ENCODE data around the gene GPR132. TPM values are rescaled to one million over a fixed set of nuclear protein-coding genes. Genes with fewer than 3 reads are reported as not detected.

The GPR132 gene
- total RNA-seq, 1 donor from 2014 or later, result 27.1 TPM

- no peak for DNase-seq (ENCODE audit: low spot score)
- Mint-ChIP-seq H3K27ac (peak overlapping the region; percentile 28), H3K4me3 (ENCODE audit: low read depth) (no peak overlapping the region), H3K27me3 (ENCODE audit: low read depth) (no peaks in the 10 kb centered on the region), H3K4me1 (ENCODE audit: low read depth) (peaks cover 33% of the 10 kb centered on the region), H3K36me3 (ENCODE audit: low read depth) (peaks cover 55% of the 10 kb centered on the region), H3K9me3 (no peaks in the 10 kb centered on the region)
- intact Hi-C loops (cut with micrococcal nuclease), result no loop called here
Observed at GRCh38 chr14:105013150-105013785, 52.0 kb downstream of the GPR132 start.

- no peak overlapping the region for H3K4me3 Mint-ChIP-seq (ENCODE audit: low read depth)
- H3K27ac Mint-ChIP-seq, result no peak overlapping the region
- H3K4me1 Mint-ChIP-seq (ENCODE audit: low read depth), result peaks cover 27% of the 10 kb centered on the region
- intact Hi-C loops (cut with micrococcal nuclease), result no loop called here
- H3K9me3 Mint-ChIP-seq, result no peaks in the 10 kb centered on the region
- peaks cover 52% of the 10 kb centered on the region for H3K36me3 Mint-ChIP-seq (ENCODE audit: low read depth)
- no peaks in the 10 kb centered on the region for H3K27me3 Mint-ChIP-seq (ENCODE audit: low read depth)
- no peak for DNase-seq (ENCODE audit: low spot score)
Observed at GRCh38 chr14:105012171-105012985, 52.9 kb downstream of the GPR132 start.

- no peak for DNase-seq (ENCODE audit: low spot score)
- Mint-ChIP-seq H3K4me1 (ENCODE audit: low read depth) (peaks cover 22% of the 10 kb centered on the region), H3K27ac (no peak overlapping the region), H3K9me3 (no peaks in the 10 kb centered on the region), H3K27me3 (ENCODE audit: low read depth) (no peaks in the 10 kb centered on the region), H3K4me3 (ENCODE audit: low read depth) (no peak overlapping the region), H3K36me3 (ENCODE audit: low read depth) (peaks cover 53% of the 10 kb centered on the region)
- intact Hi-C loops (cut with micrococcal nuclease), result no loop called here
Observed at GRCh38 chr14:105011312-105011990, 53.8 kb downstream of the GPR132 start.

- no peaks in the 10 kb centered on the region for H3K27me3 Mint-ChIP-seq (ENCODE audit: low read depth)
- H3K36me3 Mint-ChIP-seq (ENCODE audit: low read depth), result peaks cover 50% of the 10 kb centered on the region
- DNase-seq (ENCODE audit: low spot score), result no peak
- no peak overlapping the region for H3K27ac Mint-ChIP-seq
- intact Hi-C loops (cut with micrococcal nuclease), result no loop called here
- no peaks in the 10 kb centered on the region for H3K9me3 Mint-ChIP-seq
- H3K4me1 Mint-ChIP-seq (ENCODE audit: low read depth), result peaks cover 16% of the 10 kb centered on the region
- H3K4me3 Mint-ChIP-seq (ENCODE audit: low read depth), result no peak overlapping the region
Observed at GRCh38 chr14:105010891-105011291, 54.3 kb downstream of the GPR132 start.

GRCh38 chr14:105010106-105010505, 55.1 kb downstream of the GPR132 start:
- intact Hi-C loops (cut with micrococcal nuclease), result no loop called here
- no peak overlapping the region for H3K27ac Mint-ChIP-seq
- no peaks in the 10 kb centered on the region for H3K9me3 Mint-ChIP-seq
- no peak overlapping the region for H3K4me3 Mint-ChIP-seq (ENCODE audit: low read depth)
- DNase-seq (ENCODE audit: low spot score), result no peak
- H3K36me3 Mint-ChIP-seq (ENCODE audit: low read depth), result peaks cover 45% of the 10 kb centered on the region
- H3K27me3 Mint-ChIP-seq (ENCODE audit: low read depth), result no peaks in the 10 kb centered on the region
- H3K4me1 Mint-ChIP-seq (ENCODE audit: low read depth), result peaks cover 11% of the 10 kb centered on the region

GRCh38 chr14:105007593-105008264, 57.5 kb downstream of the GPR132 start:
- no peak overlapping the region for H3K4me3 Mint-ChIP-seq (ENCODE audit: low read depth)
- no peaks in the 10 kb centered on the region for H3K9me3 Mint-ChIP-seq
- H3K27me3 Mint-ChIP-seq (ENCODE audit: low read depth), result no peaks in the 10 kb centered on the region
- DNase-seq (ENCODE audit: low spot score), result no peak
- H3K4me1 Mint-ChIP-seq (ENCODE audit: low read depth), result peaks cover 3% of the 10 kb centered on the region
- H3K36me3 Mint-ChIP-seq (ENCODE audit: low read depth), result peaks cover 40% of the 10 kb centered on the region
- intact Hi-C loops (cut with micrococcal nuclease), result no loop called here
- no peak overlapping the region for H3K27ac Mint-ChIP-seq

GRCh38 chr14:105006831-105007592, 58.2 kb downstream of the GPR132 start:
- H3K27ac Mint-ChIP-seq, result no peak overlapping the region
- no peak for DNase-seq (ENCODE audit: low spot score)
- intact Hi-C loops (cut with micrococcal nuclease), result no loop called here
- H3K27me3 Mint-ChIP-seq (ENCODE audit: low read depth), result no peaks in the 10 kb centered on the region
- peaks cover 3% of the 10 kb centered on the region for H3K4me1 Mint-ChIP-seq (ENCODE audit: low read depth)
- no peak overlapping the region for H3K4me3 Mint-ChIP-seq (ENCODE audit: low read depth)
- peaks cover 37% of the 10 kb centered on the region for H3K36me3 Mint-ChIP-seq (ENCODE audit: low read depth)
- H3K9me3 Mint-ChIP-seq, result no peaks in the 10 kb centered on the region

- no peak overlapping the region for H3K27ac Mint-ChIP-seq
- no peaks in the 10 kb centered on the region for H3K27me3 Mint-ChIP-seq (ENCODE audit: low read depth)
- H3K9me3 Mint-ChIP-seq, result no peaks in the 10 kb centered on the region
- no peak for DNase-seq (ENCODE audit: low spot score)
- peaks cover 33% of the 10 kb centered on the region for H3K36me3 Mint-ChIP-seq (ENCODE audit: low read depth)
- peaks cover 3% of the 10 kb centered on the region for H3K4me1 Mint-ChIP-seq (ENCODE audit: low read depth)
- intact Hi-C loops (cut with micrococcal nuclease), result no loop called here
- H3K4me3 Mint-ChIP-seq (ENCODE audit: low read depth), result no peak overlapping the region
Observed at GRCh38 chr14:105005929-105006830, 59.0 kb downstream of the GPR132 start.

GRCh38 chr14:105005329-105005928, 59.8 kb downstream of the GPR132 start:
- intact Hi-C loops (cut with micrococcal nuclease), result no loop called here
- no peaks in the 10 kb centered on the region for H3K27me3 Mint-ChIP-seq (ENCODE audit: low read depth)
- H3K36me3 Mint-ChIP-seq (ENCODE audit: low read depth), result peaks cover 33% of the 10 kb centered on the region
- no peak overlapping the region for H3K27ac Mint-ChIP-seq
- no peak for DNase-seq (ENCODE audit: low spot score)
- no peaks in the 10 kb centered on the region for H3K9me3 Mint-ChIP-seq
- no peak overlapping the region for H3K4me3 Mint-ChIP-seq (ENCODE audit: low read depth)
- peaks cover 3% of the 10 kb centered on the region for H3K4me1 Mint-ChIP-seq (ENCODE audit: low read depth)

Measured in activated T-helper 2 cell treated with anti-CD3 and anti-CD28 coated beads, Interferon-gamma antibody, Interleukin-2, Interleukin-4, amounts not matched to agents 10 μg/mL and 5 μg/mL and 100 μg/mL, durations not matched to agents 14 hours and 24 hours and 36 hours (primary cell).